ENCODE results near the gene NXPE3.
"Not testable (repeated sequence)": the region's sequence is repeated elsewhere in the genome, so short reads cannot be mapped to it uniquely, and the experiment has no call there.

Gene NXPE3

DNA sequence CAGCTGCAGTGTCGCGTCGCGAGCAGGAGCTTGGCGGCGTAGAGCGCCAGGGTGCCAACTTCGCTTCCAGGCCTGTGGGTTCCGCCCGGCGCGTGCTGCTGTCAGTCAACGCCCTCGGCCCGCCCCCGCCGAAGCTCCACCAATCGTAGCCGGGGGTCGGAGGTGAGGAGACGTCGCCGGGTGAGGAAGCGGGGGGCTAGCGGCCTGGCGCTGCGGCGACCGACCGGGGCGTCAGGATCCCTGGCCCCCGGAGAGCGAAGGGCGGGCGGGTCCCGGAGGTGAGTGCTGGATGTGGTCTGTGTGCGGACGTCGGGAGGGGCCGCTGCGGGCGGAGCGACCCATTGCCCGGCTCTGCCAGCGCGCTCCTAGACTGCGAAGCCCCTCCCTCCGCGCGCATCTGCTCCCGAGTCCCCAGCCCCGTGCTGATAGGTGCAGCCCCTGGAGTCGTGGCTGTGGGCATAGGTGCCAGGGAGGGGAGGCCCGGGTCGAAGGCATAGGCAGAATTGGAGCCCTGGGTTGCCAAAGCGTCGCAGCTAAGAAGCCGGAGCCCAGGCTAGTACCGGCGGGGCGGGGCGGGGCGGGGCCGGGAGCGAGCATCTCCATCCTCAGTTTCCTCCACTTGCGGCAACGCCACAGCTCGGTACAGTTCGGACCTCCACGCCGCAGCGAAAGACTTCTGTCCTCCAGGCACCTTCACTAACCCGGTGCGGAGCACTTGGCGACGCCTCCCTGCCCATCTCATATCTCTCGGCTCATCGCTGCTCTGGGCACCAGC, at the start of gene NXPE3:
TSS of gene NXPE3 (plus strand) at position 165 of the 775 bp plus-strand sequence. CDS start 6,386 bp downstream, outside the sequence.
- peaks cover 13% of the 10 kb centered on the region for H3K4me1 ChIP-seq (ENCODE audit: insufficient read depth, low read length)
- H3K9me3 ChIP-seq (ENCODE audit: control insufficient read depth, insufficient read depth, low read length), result no peaks in the 10 kb centered on the region
- H3K9ac ChIP-seq (ENCODE audit: low read depth, low read length), result peak within 1 kb of the TSS; percentile 82
- H3K36me3 ChIP-seq (ENCODE audit: insufficient read depth, low read length), result no peaks in the 10 kb centered on the region; the same call in 1 of the 2 replicates

GRCh38 chr3:101729586-101729985, 49.4 kb upstream of the NXPE3 start:
- H3K36me3 ChIP-seq (ENCODE audit: insufficient read depth, low read length), result peaks cover 17% of the 10 kb centered on the region
- no peak overlapping the region for H3K9ac ChIP-seq (ENCODE audit: low read depth, low read length)
- no peaks in the 10 kb centered on the region for H3K9me3 ChIP-seq (ENCODE audit: control insufficient read depth, insufficient read depth, low read length)
- no peaks in the 10 kb centered on the region for H3K4me1 ChIP-seq (ENCODE audit: insufficient read depth, low read length)

DNA sequence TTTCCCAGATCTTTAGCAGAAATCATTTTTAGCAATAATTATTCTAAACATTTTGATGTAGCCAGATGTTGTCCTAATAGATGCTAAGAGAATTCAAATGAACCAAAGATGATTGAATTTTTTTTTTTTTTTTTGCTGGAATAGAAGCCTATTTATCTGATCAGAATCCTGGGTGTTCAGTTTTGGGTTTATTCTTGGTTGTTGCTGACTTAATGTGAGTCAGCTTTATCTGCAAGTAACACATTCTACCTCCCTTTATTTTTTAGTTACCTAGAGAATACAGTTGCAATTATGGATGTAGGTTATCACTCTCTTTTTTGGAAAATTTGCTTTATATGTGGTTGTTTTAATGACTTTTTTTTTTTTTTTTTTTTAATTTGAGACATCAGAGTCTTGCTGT, 48.2 kb upstream of the NXPE3 start:
- Histone ChIP-seq H3K9ac (ENCODE audit: low read depth, low read length) (no peak overlapping the region), H3K9me3 (ENCODE audit: control insufficient read depth, insufficient read depth, low read length) (no peaks in the 10 kb centered on the region), H3K4me1 (ENCODE audit: insufficient read depth, low read length) (no peaks in the 10 kb centered on the region), H3K36me3 (ENCODE audit: insufficient read depth, low read length) (peaks cover 24% of the 10 kb centered on the region)

- Histone ChIP-seq H3K36me3 (ENCODE audit: insufficient read depth, low read length) (peaks cover 25% of the 10 kb centered on the region), H3K9ac (ENCODE audit: low read depth, low read length) (no peak overlapping the region), H3K4me1 (ENCODE audit: insufficient read depth, low read length) (no peaks in the 10 kb centered on the region), H3K9me3 (ENCODE audit: control insufficient read depth, insufficient read depth, low read length) (no peaks in the 10 kb centered on the region)
These were observed 46.8 kb upstream of the NXPE3 start for GRCh38 chr3:101732240-101732641.

DNA sequence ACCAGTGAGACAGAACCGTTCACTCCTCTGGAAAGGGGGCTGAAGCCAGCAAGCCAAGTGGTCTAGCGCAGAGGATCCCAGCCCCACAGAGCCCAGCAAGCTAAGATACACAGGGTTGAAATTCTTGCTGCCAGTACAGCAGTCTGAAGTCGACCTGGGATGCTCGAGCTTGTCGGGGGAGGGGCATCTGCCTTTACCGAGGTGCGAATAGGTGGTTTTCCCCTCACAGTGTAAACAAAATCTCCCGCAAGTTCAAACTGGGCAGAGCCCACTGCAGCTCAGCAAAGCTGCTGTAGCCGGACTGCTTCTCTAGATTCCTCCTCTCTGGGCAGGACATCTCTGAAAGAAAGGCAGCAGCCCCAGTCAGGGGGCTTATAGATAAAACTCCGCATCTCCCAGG, 43.2 kb upstream of the NXPE3 start:
- Histone ChIP-seq H3K9me3 (ENCODE audit: control insufficient read depth, insufficient read depth, low read length) (no peaks in the 10 kb centered on the region), H3K4me1 (ENCODE audit: insufficient read depth, low read length) (no peaks in the 10 kb centered on the region), H3K9ac (ENCODE audit: low read depth, low read length) (no peak overlapping the region), H3K36me3 (ENCODE audit: insufficient read depth, low read length) (peaks cover 25% of the 10 kb centered on the region)

- H3K9ac ChIP-seq (ENCODE audit: low read depth, low read length); H3K4me1 ChIP-seq (ENCODE audit: insufficient read depth, low read length); H3K36me3 ChIP-seq (ENCODE audit: insufficient read depth, low read length); H3K9me3 ChIP-seq (ENCODE audit: control insufficient read depth, insufficient read depth, low read length): not testable (repeated sequence)
These were observed 37.1 kb upstream of the NXPE3 start for GRCh38 chr3:101741914-101742313.

DNA sequence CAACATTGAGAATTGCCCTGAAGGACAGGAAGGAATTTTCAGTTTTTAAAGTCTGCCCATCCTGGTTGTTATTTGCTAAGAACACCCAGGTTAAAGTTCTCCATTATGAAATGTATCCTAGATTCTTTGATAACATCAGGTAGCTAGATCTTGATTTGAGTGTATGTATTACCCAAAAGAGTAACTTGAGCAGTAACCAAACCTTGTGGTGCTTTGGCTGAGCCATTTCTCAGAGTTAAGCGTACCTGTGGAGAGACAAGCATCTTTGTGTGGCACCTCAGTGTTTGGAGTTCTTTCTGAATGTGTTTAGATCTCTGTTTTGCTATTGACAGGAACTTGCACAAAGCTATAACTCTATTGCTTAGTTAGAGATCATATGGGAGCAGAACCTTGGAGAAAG, 34.2 kb upstream of the NXPE3 start:
- no peaks in the 10 kb centered on the region for H3K4me1 ChIP-seq (ENCODE audit: insufficient read depth, low read length)
- H3K9ac ChIP-seq (ENCODE audit: low read depth, low read length), result no peak overlapping the region
- no peaks in the 10 kb centered on the region for H3K9me3 ChIP-seq (ENCODE audit: control insufficient read depth, insufficient read depth, low read length)
- H3K36me3 ChIP-seq (ENCODE audit: insufficient read depth, low read length), result no peaks in the 10 kb centered on the region

DNA sequence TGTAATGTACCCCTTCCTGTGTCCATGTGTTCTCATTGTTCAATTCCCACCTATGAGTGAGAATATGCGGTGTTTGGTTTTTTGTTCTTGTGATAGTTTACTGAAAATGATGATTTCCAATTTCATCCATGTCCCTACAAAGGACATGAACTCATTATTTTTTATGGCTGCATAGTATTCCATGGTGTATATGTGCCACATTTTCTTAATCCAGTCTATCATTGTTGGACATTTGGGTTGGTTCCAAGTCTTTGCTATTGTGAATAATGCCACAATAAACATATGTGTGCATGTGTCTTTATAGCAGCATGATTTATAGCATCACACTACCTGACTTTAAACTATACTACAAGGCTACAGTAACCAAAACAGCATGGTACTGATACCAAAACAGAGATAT, 33.1 kb upstream of the NXPE3 start:
- not testable (repeated sequence) for H3K4me1 ChIP-seq (ENCODE audit: insufficient read depth, low read length); H3K9ac ChIP-seq (ENCODE audit: low read depth, low read length); H3K9me3 ChIP-seq (ENCODE audit: control insufficient read depth, insufficient read depth, low read length); H3K36me3 ChIP-seq (ENCODE audit: insufficient read depth, low read length)

DNA sequence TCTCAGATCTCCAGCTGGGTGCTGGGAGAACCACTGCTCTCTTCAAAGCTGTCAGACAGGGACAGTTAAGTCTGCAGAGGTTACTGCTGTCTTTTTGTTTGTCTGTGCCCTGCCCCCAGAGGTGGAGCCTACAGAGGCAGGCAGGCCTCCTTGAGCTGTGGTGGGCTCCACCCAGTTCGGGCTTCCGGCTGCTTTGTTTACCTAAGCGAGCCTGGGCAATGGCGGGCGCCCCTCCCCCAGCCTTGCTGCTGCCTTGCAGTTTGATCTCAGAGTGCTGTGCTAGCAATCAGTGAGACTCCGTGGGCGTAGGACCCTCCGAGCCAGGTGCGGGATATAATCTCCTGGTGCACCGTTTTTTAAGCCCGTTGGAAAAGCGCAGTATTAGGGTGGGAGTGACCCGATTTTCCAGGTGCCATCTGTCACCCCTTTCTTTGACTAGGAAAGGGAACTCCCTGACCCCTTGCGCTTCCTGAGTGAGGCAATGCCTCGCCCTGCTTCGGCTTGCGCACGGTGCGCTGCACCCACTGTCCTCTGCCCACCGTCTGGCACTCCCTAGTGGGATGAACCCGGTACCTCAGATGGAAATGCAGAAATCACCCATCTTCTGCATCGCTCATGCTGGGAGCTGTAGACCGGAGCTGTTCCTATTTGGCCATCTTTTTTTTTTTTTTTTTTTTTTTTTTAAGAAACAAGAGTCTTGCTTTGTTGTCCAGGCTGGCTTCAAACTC, 25.5 kb upstream of the NXPE3 start:
- H3K36me3 ChIP-seq (ENCODE audit: insufficient read depth, low read length); H3K4me1 ChIP-seq (ENCODE audit: insufficient read depth, low read length); H3K9me3 ChIP-seq (ENCODE audit: control insufficient read depth, insufficient read depth, low read length); H3K9ac ChIP-seq (ENCODE audit: low read depth, low read length): not testable (repeated sequence)

DNA sequence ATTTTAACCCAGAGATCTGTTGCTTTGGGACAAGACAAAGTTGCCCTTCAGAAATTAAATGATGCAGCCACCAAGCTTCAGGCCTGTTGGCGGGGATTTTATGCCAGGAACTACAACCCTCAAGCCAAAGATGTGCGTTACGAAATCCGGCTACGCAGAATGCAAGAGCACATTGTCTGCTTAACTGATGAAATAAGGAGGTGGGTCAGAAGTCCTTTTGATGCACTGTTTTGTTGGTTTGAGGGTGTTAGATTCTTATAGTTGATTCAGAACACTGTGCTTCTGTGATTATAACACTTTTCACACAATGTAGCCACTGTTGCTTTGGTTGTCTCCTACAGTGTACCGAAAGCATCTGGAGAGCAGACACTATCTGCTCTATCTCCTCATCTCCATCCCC, 20.8 kb upstream of the NXPE3 start:
- no peak overlapping the region for H3K9ac ChIP-seq (ENCODE audit: low read depth, low read length)
- no peaks in the 10 kb centered on the region for H3K36me3 ChIP-seq (ENCODE audit: insufficient read depth, low read length)
- no peaks in the 10 kb centered on the region for H3K9me3 ChIP-seq (ENCODE audit: control insufficient read depth, insufficient read depth, low read length)
- H3K4me1 ChIP-seq (ENCODE audit: insufficient read depth, low read length), result no peaks in the 10 kb centered on the region

DNA sequence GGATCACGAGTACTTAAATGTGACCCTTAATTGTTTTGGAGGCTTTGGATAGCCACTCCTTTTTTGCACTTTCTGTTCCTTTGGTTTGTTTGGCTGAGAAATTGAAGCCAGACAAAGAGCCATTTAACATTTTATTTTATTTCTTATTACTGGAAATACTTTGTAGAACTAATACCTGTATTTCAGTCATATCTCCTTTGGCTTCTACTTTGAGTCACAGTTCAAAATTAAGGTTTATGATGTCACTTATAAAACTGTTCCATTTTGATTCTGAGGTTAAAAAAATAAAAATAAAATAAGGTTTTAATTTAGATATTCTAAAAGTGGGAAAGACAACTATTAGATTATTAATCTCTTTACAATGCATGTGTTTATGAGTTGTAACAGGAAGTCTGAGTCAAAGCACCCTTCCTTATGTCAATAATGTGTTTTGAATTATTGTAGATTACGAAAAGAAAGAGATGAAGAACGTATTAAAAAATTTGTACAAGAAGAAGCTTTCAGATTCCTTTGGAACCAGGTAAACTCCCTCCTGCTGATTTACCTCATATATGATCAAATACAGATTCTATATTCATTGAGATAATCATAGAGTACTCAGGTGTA, 16.9 kb upstream of the NXPE3 start:
- no peaks in the 10 kb centered on the region; the same call in 1 of the 2 replicates for H3K36me3 ChIP-seq (ENCODE audit: insufficient read depth, low read length)
- H3K4me1 ChIP-seq (ENCODE audit: insufficient read depth, low read length), result no peaks in the 10 kb centered on the region
- H3K9ac ChIP-seq (ENCODE audit: low read depth, low read length), result no peak overlapping the region
- no peaks in the 10 kb centered on the region for H3K9me3 ChIP-seq (ENCODE audit: control insufficient read depth, insufficient read depth, low read length)

DNA sequence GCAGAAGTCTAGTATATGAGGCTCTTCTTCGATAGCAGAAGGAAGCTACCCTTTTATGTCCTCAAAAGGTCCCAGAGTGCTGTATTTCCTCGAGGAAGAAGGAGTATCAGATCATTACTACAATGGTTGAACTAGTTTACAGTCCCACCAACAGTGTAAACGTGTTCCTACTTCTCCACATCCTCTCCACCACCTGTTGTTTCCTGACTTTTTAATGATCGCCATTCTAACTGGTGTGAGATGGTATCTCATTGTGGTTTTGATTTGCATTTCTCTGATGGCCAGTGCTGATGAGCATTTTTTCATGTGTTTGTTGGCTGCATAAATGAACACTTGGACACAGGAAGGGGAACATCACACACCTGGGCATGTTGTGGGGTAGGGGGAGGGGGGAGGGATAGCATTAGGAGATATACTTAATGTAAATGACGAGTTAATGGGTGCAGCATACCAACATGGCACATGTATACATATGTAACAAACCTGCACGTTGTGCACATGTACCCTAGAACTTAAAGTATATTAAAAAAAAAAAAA, 1.2 kb upstream of the NXPE3 start:
- H3K9ac ChIP-seq (ENCODE audit: low read depth, low read length); H3K36me3 ChIP-seq (ENCODE audit: insufficient read depth, low read length); H3K9me3 ChIP-seq (ENCODE audit: control insufficient read depth, insufficient read depth, low read length): not testable (repeated sequence)
- peaks cover 13% of the 10 kb centered on the region for H3K4me1 ChIP-seq (ENCODE audit: insufficient read depth, low read length)

DNA sequence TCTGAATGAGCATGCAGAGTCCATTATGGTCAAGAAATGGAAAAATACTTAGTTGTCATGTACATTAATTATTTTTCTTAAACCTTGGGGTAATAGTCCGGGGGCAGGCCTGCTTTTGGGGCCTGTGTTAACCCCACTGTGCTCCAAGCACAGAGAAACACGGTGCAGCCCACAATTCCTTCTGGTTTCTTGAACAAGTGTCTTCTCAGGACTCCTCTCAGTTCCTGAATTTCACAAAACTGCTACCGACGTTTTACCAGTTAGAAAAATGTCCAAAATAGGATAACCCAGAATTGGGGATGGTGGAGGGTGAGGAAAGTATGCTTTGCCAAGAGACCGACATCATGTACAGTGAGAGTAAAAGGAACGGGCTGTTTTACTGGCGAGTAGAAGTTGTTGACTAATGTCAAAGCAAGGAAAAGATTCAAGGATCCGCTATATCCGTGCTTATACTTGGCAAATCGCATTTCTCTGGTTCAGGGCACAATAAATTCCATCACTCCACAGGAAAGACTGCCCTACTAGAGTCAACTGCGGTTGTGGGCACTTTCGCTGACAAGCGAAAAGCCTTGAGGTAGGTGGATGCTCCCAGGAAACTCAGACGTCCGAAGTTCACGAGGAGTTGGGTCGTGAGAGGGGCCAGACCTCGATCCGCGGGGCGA, 495 bp upstream of the NXPE3 start:
- Histone ChIP-seq H3K9ac (ENCODE audit: low read depth, low read length) (peak overlapping the region; percentile 82), H3K4me1 (ENCODE audit: insufficient read depth, low read length) (peaks cover 13% of the 10 kb centered on the region), H3K9me3 (ENCODE audit: control insufficient read depth, insufficient read depth, low read length) (no peaks in the 10 kb centered on the region), H3K36me3 (ENCODE audit: insufficient read depth, low read length) (no peaks in the 10 kb centered on the region; the same call in 1 of the 2 replicates)

GRCh38 chr3:101779822-101780381, 891 bp downstream of the NXPE3 start:
- H3K36me3 ChIP-seq (ENCODE audit: insufficient read depth, low read length), result peaks cover 3% of the 10 kb centered on the region; the same call in 1 of the 2 replicates
- peaks cover 13% of the 10 kb centered on the region for H3K4me1 ChIP-seq (ENCODE audit: insufficient read depth, low read length)
- peak overlapping the region; percentile 82; the same call in 1 of the 2 replicates for H3K9ac ChIP-seq (ENCODE audit: low read depth, low read length)
- H3K9me3 ChIP-seq (ENCODE audit: control insufficient read depth, insufficient read depth, low read length), result no peaks in the 10 kb centered on the region
